ENCODE results near the gene GNAZ. TPM values are rescaled to one million over a fixed set of nuclear protein-coding genes. Genes with fewer than 3 reads are reported as not detected.

GNAZ gene
- total and polyA plus RNA-seq, 2 donors from 2014 or later = 3.7 to 5.7 TPM

GRCh38 chr22:23112472-23113012, 42.2 kb downstream of the GNAZ start:
- no peak overlapping the region for H3K27ac ChIP-seq (ENCODE audit: low read depth in 2 of 2, low read length in 2 of 2)
- no peaks in the 10 kb centered on the region for H3K9me3 ChIP-seq (ENCODE audit: control insufficient read depth in 2 of 3, insufficient read depth in 1 of 3, low read length in 3 of 3)
- no peak overlapping the region for H3K9ac ChIP-seq (ENCODE audit: low read length in 3 of 3)
- DNase-seq = no peak
- intact Hi-C loops (cut with DNase I) = no loop called here
- H3K4me1 ChIP-seq (ENCODE audit: control insufficient read depth in 2 of 3, insufficient read depth in 2 of 3, low read depth in 1 of 3, low read length in 3 of 3) = no peaks in the 10 kb centered on the region
- no peaks in the 10 kb centered on the region for H3K36me3 ChIP-seq (ENCODE audit: control insufficient read depth in 2 of 3, insufficient read depth in 3 of 3, low read length in 3 of 3)
- no peak overlapping the region for H3K4me3 ChIP-seq (ENCODE audit: low read length in 3 of 3)
- no peaks in the 10 kb centered on the region for H3K27me3 ChIP-seq (ENCODE audit: control insufficient read depth, insufficient read depth, low read length)
- no peak for FAIRE-seq
- TF ChIP-seq CTCF (IDR thresholded peaks at IDR 0.05; ENCODE audit: borderline replicate concordance, extremely low read depth, insufficient read depth) = no peak

GRCh38 chr22:23113067-23113846, 42.9 kb downstream of the GNAZ start:
- FAIRE-seq (no peak), DNase-seq (peak in 2 of 5 donors; percentile 21 to 46)
- Histone ChIP-seq H3K9ac (ENCODE audit: low read length in 3 of 3) (no peak overlapping the region), H3K27me3 (ENCODE audit: control insufficient read depth, insufficient read depth, low read length) (no peaks in the 10 kb centered on the region), H3K4me3 (ENCODE audit: low read length in 3 of 3) (no peak overlapping the region), H3K27ac (ENCODE audit: low read depth in 2 of 2, low read length in 2 of 2) (no peak overlapping the region), H3K9me3 (ENCODE audit: control insufficient read depth in 2 of 3, insufficient read depth in 1 of 3, low read length in 3 of 3) (no peaks in the 10 kb centered on the region), H3K36me3 (ENCODE audit: control insufficient read depth in 2 of 3, insufficient read depth in 3 of 3, low read length in 3 of 3) (no peaks in the 10 kb centered on the region), H3K4me1 (ENCODE audit: control insufficient read depth in 2 of 3, insufficient read depth in 2 of 3, low read depth in 1 of 3, low read length in 3 of 3) (no peaks in the 10 kb centered on the region)
- intact Hi-C loops (cut with DNase I) = no loop called here
- TF ChIP-seq CTCF (IDR thresholded peaks at IDR 0.05; ENCODE audit: borderline replicate concordance, extremely low read depth, insufficient read depth) = no peak

- Histone ChIP-seq H3K9ac (ENCODE audit: low read length in 3 of 3) (no peak overlapping the region), H3K36me3 (ENCODE audit: control insufficient read depth in 2 of 3, insufficient read depth in 3 of 3, low read length in 3 of 3) (no peaks in the 10 kb centered on the region), H3K4me3 (ENCODE audit: low read length in 3 of 3) (no peak overlapping the region), H3K27ac (ENCODE audit: low read depth in 2 of 2, low read length in 2 of 2) (no peak overlapping the region), H3K9me3 (ENCODE audit: control insufficient read depth in 2 of 3, insufficient read depth in 1 of 3, low read length in 3 of 3) (no peaks in the 10 kb centered on the region), H3K4me1 (ENCODE audit: control insufficient read depth in 2 of 3, insufficient read depth in 2 of 3, low read depth in 1 of 3, low read length in 3 of 3) (no peaks in the 10 kb centered on the region), H3K27me3 (ENCODE audit: control insufficient read depth, insufficient read depth, low read length) (no peaks in the 10 kb centered on the region)
- DNase-seq (no peak), FAIRE-seq (no peak)
- TF ChIP-seq CTCF (IDR thresholded peaks at IDR 0.05; ENCODE audit: borderline replicate concordance, extremely low read depth, insufficient read depth) = no peak
- intact Hi-C loops (cut with DNase I) = no loop called here
Observed at GRCh38 chr22:23113847-23114720, 43.8 kb downstream of the GNAZ start.
